Upper lobe of right lung (tissue), 1 donor: ENCODE measurements around the gene EPHB4. TPM values are rescaled to one million over a fixed set of nuclear protein-coding genes. Genes with fewer than 3 reads are reported as not detected.

Experiments used
- ATAC-seq: fragments of 200-7000 bp; cut with Tn5 transposase; one replicate; pipeline ENCODE4 v1.9.1; 2020; ENCODE audit warnings: mild to moderate bottlenecking, moderate library complexity
- DNase-seq: peaks from one replicate; pipeline ENCODE4 v3.0.0-alpha.2; 2020
- H3K27ac ChIP-seq: fragments of 200-600 bp; one replicate; pipeline ENCODE4 v1.8.0; 2022
- H3K27me3 ChIP-seq: fragments of 200-600 bp; one replicate; pipeline ENCODE4 v1.8.0; 2022; ENCODE audit warnings: mild to moderate bottlenecking
- H3K36me3 ChIP-seq: fragments of 200-600 bp; one replicate; pipeline ENCODE4 v1.8.0; 2022
- H3K4me1 ChIP-seq: fragments of 200-600 bp; one replicate; pipeline ENCODE4 v1.8.0; 2022
- H3K4me3 ChIP-seq: fragments of 200-600 bp; one replicate; pipeline ENCODE4 v1.8.0; 2022; ENCODE audit warnings: mild to moderate bottlenecking
- H3K9me3 ChIP-seq: fragments of 200-600 bp; one replicate; pipeline ENCODE4 v1.8.0; 2022
- intact Hi-C: fragments of 100-400 bp; cut with DNase I; formaldehyde crosslinking; loops from one replicate; pipeline ENCODE4 v1.11.0; 2022
- total RNA-seq: library from RNA; stranded (reverse); fragmentation: NEBNext Ultra II Directional; extraction: Animal tissue kit (Norgen Biotek cat#: 25700); gene quantifications from one replicate; pipeline ENCODE4 v1.2.1, GENCODE V29; 2021
- TF ChIP-seq, protein P1 (sequence below): fragments of 200-600 bp; IDR thresholded peaks from one replicate; pipeline ENCODE4 v1.8.0; 2022; ENCODE audit warnings: antibody characterized with exemption
- donor health status: DM: no; HTN: yes; CAD: no; lungs with severe emphysema.

Gene EPHB4
- total RNA-seq, 1 donor from 2014 or later: 117 TPM

DNA sequence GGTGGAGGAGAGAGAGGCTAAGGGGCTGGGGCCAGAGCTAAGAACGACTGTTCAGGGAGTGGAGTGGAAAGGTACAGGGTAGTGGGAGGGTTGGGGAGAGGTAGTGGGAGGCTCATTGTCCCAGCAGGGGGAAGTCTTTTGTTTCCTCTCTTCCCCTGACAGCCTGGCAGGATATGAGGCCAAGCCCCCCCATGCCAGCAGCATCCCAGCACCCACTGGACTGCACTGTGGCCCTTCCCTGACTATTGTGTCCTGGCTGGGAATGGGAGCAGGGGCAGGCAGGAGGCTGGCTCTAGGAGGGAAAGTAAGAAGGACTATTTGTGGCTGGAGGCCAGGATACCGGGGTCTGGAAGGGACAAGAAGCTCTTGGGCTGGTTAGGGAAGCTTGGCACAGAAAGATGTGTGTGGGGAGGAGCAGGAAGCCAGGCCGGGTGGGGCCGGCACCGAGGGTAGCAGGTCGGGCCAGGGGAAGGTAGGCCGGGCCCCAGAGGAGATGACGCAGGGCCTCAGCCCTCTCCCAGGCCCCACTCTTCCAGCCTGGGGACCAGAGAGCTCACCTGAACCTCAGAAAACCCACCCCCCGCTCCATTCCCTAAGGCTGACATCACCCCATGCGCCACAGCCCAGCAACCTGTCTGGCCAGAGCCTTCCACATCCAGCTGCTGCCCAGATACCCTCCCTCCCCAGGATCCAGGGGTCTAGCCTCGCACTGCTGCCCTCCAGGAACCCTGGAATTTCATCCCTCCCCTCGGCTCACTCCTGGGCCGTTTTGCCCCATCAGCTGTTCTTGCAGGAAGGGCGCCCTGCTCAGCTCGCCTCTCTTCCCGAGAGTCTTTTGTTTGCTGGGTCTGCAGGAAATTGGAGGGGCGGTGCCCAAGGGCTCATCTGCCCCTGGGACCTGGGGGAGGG lies 8.8 kb upstream of the EPHB4 start:
- DNase-seq (peak; percentile 80), ATAC-seq (peak; percentile 80)
- H3K4me3 ChIP-seq: peak overlapping the region; percentile 52
- TF ChIP-seq, protein P1, sequence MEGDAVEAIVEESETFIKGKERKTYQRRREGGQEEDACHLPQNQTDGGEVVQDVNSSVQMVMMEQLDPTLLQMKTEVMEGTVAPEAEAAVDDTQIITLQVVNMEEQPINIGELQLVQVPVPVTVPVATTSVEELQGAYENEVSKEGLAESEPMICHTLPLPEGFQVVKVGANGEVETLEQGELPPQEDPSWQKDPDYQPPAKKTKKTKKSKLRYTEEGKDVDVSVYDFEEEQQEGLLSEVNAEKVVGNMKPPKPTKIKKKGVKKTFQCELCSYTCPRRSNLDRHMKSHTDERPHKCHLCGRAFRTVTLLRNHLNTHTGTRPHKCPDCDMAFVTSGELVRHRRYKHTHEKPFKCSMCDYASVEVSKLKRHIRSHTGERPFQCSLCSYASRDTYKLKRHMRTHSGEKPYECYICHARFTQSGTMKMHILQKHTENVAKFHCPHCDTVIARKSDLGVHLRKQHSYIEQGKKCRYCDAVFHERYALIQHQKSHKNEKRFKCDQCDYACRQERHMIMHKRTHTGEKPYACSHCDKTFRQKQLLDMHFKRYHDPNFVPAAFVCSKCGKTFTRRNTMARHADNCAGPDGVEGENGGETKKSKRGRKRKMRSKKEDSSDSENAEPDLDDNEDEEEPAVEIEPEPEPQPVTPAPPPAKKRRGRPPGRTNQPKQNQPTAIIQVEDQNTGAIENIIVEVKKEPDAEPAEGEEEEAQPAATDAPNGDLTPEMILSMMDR: no peak
- intact Hi-C loops: no loop called here
- peaks cover 4% of the 10 kb centered on the region for H3K4me1 ChIP-seq
- H3K27me3 ChIP-seq: no peaks in the 10 kb centered on the region
- H3K9me3 ChIP-seq: no peaks in the 10 kb centered on the region
- no peaks in the 10 kb centered on the region for H3K36me3 ChIP-seq
- peak overlapping the region; percentile 82 for H3K27ac ChIP-seq

DNA sequence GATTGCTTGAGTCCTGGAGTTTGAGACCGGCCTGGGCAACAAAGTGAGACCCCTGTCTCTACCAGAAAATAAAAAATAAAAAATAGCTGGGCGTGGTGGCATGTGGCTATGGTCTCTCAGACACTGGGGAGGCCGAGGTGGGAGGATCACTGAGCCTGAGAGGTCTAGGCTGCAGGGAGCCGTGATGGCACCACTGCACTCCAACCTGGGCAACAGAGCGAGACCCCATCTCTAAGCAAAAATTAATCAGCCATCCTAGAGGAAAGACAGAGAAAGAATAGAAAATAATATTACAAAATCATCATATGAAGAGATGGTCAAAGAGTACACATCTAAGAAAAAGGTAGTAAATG lies 4.9 kb upstream of the EPHB4 start:
- Histone ChIP-seq H3K27ac (peak overlapping the region; percentile 24), H3K4me3 (no peak overlapping the region), H3K9me3 (no peaks in the 10 kb centered on the region), H3K27me3 (no peaks in the 10 kb centered on the region), H3K4me1 (peaks cover 18% of the 10 kb centered on the region), H3K36me3 (no peaks in the 10 kb centered on the region)
- intact Hi-C loops: no loop called here
- TF ChIP-seq, protein P1: no peak
- no peak for DNase-seq
- no peak for ATAC-seq

DNA sequence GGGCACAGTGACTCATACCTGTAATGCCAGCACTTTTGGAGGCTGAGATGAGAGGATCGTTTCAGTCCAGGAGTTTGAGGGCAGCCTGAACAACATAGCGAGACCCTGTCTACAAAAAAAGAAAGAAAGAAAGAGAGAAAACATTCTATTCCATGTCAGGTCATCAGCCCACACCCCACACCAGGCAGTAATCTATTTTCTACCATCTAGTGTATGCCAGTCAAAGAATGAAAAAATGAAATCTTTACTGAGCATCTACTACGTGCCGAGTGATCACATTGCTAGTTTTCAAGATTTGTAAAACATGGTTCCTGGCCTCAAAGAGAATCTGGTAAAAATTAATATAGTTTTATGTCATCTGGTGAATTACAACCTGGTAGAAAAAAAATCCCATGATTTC lies 3.1 kb upstream of the EPHB4 start:
- no peak overlapping the region for H3K27ac ChIP-seq
- ATAC-seq: no peak
- no peak for DNase-seq
- peaks cover 21% of the 10 kb centered on the region for H3K4me1 ChIP-seq
- TF ChIP-seq, protein P1: no peak
- intact Hi-C loops: no loop called here
- no peaks in the 10 kb centered on the region for H3K9me3 ChIP-seq
- no peak overlapping the region for H3K4me3 ChIP-seq
- no peaks in the 10 kb centered on the region for H3K36me3 ChIP-seq
- H3K27me3 ChIP-seq: no peaks in the 10 kb centered on the region

DNA sequence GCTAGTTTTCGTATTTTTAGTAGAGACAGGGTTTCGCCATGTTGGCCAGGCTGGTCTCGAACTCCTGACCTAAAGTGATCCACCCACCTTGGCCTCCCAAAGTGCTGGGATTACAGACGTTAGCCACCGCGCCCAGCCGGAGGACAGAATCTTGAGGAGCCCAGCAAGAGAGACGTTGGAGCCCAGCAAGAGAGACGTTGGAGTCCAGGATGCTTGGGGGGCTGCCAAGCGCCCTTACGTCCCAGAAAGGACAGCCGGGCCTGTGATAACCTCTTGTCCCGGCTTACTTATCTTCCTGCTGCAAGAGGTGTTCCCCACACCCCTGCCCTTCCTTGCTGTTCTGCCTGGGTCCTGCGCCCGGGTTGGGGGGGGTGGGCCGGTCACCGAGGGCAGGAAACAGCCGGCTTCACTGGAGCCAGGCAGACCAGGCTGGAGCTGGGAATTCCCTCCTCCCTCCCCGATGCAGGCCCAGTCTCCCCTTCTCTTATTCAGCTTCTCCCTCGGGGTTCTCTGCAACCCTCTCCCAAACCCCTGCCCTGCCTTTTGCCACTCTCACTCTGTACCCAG lies 1.9 kb upstream of the EPHB4 start:
- Histone ChIP-seq H3K36me3 (no peaks in the 10 kb centered on the region), H3K4me3 (peak overlapping the region; percentile 25), H3K9me3 (no peaks in the 10 kb centered on the region), H3K27ac (peak overlapping the region; percentile 74), H3K4me1 (peaks cover 23% of the 10 kb centered on the region), H3K27me3 (no peaks in the 10 kb centered on the region)
- TF ChIP-seq, protein P1: no peak
- DNase-seq: peak; percentile 70
- intact Hi-C loops: no loop called here
- peak; percentile 16 for ATAC-seq

DNA sequence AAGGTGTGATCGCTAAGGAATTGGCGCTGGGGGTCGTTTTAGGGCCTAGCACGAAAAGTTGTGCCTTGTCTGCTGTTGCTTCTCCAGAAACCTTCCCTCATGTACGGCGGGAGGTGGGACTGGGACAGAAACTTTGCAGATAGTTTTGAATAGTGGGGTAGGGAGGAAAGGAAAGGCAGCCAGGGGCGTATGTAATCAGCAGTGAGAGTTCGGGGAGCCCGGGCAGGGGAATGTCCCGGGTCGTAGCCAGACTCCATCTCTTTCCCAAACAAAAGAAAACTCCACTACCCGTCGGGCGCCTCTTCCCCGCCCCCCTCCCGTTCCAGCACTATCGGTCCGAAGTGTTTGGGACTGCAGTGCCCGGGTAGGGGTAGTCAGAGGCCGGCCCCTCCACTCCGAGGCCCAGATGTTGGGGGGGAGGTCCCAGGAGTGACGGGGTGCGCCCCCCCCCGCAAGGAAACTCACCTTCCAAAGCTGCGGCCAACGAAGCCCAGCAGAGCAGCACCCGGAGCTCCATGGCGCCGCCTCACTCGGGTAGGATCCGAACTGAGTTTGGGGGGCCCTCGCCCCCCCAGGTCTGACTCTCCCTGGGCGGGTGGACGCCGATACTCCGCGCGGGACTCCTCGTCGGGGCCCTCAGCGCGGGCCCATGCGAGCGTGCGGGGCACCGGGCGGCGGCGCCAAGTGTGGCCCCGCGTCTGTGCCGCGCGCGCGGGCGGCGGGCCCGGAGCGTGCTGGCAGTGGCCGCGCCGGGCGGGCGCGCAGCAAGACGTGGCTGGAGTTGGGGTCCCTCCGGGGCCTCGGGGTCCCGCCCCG lies 601 bp downstream of the EPHB4 start:
- H3K4me1 ChIP-seq: peaks cover 23% of the 10 kb centered on the region
- no peaks in the 10 kb centered on the region for H3K27me3 ChIP-seq
- H3K27ac ChIP-seq: peak overlapping the region; percentile 78
- intact Hi-C loops: no loop called here
- TF ChIP-seq, protein P1: no peak
- peak overlapping the region; percentile 64 for H3K4me3 ChIP-seq
- peak; percentile 15 for ATAC-seq
- H3K36me3 ChIP-seq: peaks cover 23% of the 10 kb centered on the region
- no peaks in the 10 kb centered on the region for H3K9me3 ChIP-seq
- no peak for DNase-seq
